Erythroblast (primary cell): ENCODE data around the gene CHST15.

Source experiments
- DNase-seq, 2 experiments: peaks; one replicate each; lab custom pipeline; 2025; lab: John Stamatoyannopoulos, UW
- GATA1 ChIP-seq: IDR thresholded peaks from 2 replicates; pipeline ENCODE4 v1.6.1; 2011; ENCODE audit warnings: low read depth, mild to moderate bottlenecking, control low read depth, low read length, moderate library complexity
- POLR2A ChIP-seq: IDR thresholded peaks from 2 replicates; pipeline ENCODE4 v1.6.1; 2011; ENCODE audit warnings: mild to moderate bottlenecking, low read length

CHST15 gene

GRCh38 chr10:124008681-124009080, 84.7 kb downstream of the CHST15 start:
- no peak for TF ChIP-seq POLR2A
- no peak for TF ChIP-seq GATA1
- no peak for DNase-seq

- DNase-seq: no peak
Measured at GRCh38 chr10:124008187-124008586, 85.2 kb downstream of the CHST15 start.

GRCh38 chr10:124007773-124008145, 85.6 kb downstream of the CHST15 start:
- TF ChIP-seq GATA1: no peak
- no peak for TF ChIP-seq POLR2A
- no peak for DNase-seq

More at GRCh38 chr10:124008187-124008586, 85.2 kb downstream of the CHST15 start:
- TF ChIP-seq GATA1: no peak
- no peak for TF ChIP-seq POLR2A

GRCh38 chr10:124007102-124007772, 86.2 kb downstream of the CHST15 start:
- no peak for TF ChIP-seq GATA1
- TF ChIP-seq POLR2A: no peak
- no peak for DNase-seq

- no peak for DNase-seq
- TF ChIP-seq GATA1 (no peak), POLR2A (no peak)
Measured at GRCh38 chr10:124006526-124006925, 86.9 kb downstream of the CHST15 start.

- no peak for TF ChIP-seq GATA1
- no peak for DNase-seq
Measured at GRCh38 chr10:124005991-124006392, 87.4 kb downstream of the CHST15 start.

GRCh38 chr10:124005091-124005490, 88.3 kb downstream of the CHST15 start:
- TF ChIP-seq POLR2A (no peak), GATA1 (no peak)

GRCh38 chr10:124004663-124005004, 88.8 kb downstream of the CHST15 start:
- no peak for DNase-seq
- TF ChIP-seq POLR2A (no peak), GATA1 (no peak)

More at GRCh38 chr10:124005091-124005490, 88.3 kb downstream of the CHST15 start:
- DNase-seq: no peak

GRCh38 chr10:124003871-124004662, 89.3 kb downstream of the CHST15 start:
- no peak for DNase-seq
- no peak for TF ChIP-seq GATA1
- no peak for TF ChIP-seq POLR2A

GRCh38 chr10:124003481-124003870, 89.9 kb downstream of the CHST15 start:
- no peak for DNase-seq
- TF ChIP-seq POLR2A: no peak
- no peak for TF ChIP-seq GATA1

GRCh38 chr10:124003070-124003419, 90.4 kb downstream of the CHST15 start:
- TF ChIP-seq GATA1: no peak
- TF ChIP-seq POLR2A: no peak
- DNase-seq: no peak

- DNase-seq: no peak
- TF ChIP-seq POLR2A: no peak
- TF ChIP-seq GATA1: no peak
Measured at GRCh38 chr10:124002391-124003069, 90.9 kb downstream of the CHST15 start.

- no peak for DNase-seq
- TF ChIP-seq GATA1 (no peak), POLR2A (no peak)
Measured at GRCh38 chr10:124001391-124002148, 91.8 kb downstream of the CHST15 start.

- TF ChIP-seq GATA1: no peak
- no peak for TF ChIP-seq POLR2A
- no peak for DNase-seq
Measured at GRCh38 chr10:124000792-124001201, 92.6 kb downstream of the CHST15 start.
